Osteocyte (in vitro differentiated cells): Measurements from ENCODE around the gene PITPNC1. TPM values are rescaled to one million over a fixed set of nuclear protein-coding genes. Genes with fewer than 3 reads are reported as not detected.

Experiments
- DNase-seq: peaks from one replicate; pipeline ENCODE4 v3.0.0; 2021; ENCODE audit warnings: mixed read lengths; ENCODE audit not compliant: unreplicated experiment; ENCODE audit errors: extremely low spot score
- H3K27ac Mint-ChIP-seq: one replicate; pipeline ENCODE4 v1.8.0; 2021; ENCODE audit warnings: mild to moderate bottlenecking, mixed read lengths; ENCODE audit not compliant: unreplicated experiment
- H3K27me3 Mint-ChIP-seq: one replicate; pipeline ENCODE4 v1.8.0; 2021; ENCODE audit warnings: mixed read lengths; ENCODE audit not compliant: unreplicated experiment
- H3K36me3 Mint-ChIP-seq: one replicate; pipeline ENCODE4 v1.8.0; 2021; ENCODE audit warnings: mixed read lengths; ENCODE audit not compliant: unreplicated experiment
- H3K4me1 Mint-ChIP-seq: one replicate; pipeline ENCODE4 v1.8.0; 2021; ENCODE audit warnings: mixed read lengths; ENCODE audit not compliant: unreplicated experiment
- H3K4me3 Mint-ChIP-seq: one replicate; pipeline ENCODE4 v1.8.0; 2021; ENCODE audit warnings: mild to moderate bottlenecking, moderate library complexity, mixed read lengths; ENCODE audit not compliant: unreplicated experiment
- H3K9me3 Mint-ChIP-seq: one replicate; pipeline ENCODE4 v1.8.0; 2021; ENCODE audit warnings: mixed read lengths; ENCODE audit not compliant: unreplicated experiment
- CTCF ChIP-seq: fragments of 200-600 bp; sonication (generic); IDR thresholded peaks from 2 replicates; pipeline ENCODE4 v1.5.0; 2021; ENCODE audit warnings: antibody characterized with exemption, mild to moderate bottlenecking, moderate library complexity
- total RNA-seq: library from RNA; stranded (reverse); gene quantifications from 2 replicates; pipeline ENCODE4 v1.2.1, GENCODE V29; 2021

The PITPNC1 gene
- total RNA-seq, 1 donor from 2014 or later = 18.0 TPM

- no peaks in the 10 kb centered on the region for H3K27me3 Mint-ChIP-seq
- no peak for TF ChIP-seq CTCF
- no peak overlapping the region for H3K4me3 Mint-ChIP-seq
- no peaks in the 10 kb centered on the region for H3K4me1 Mint-ChIP-seq
- H3K36me3 Mint-ChIP-seq = no peaks in the 10 kb centered on the region
- no peak for DNase-seq
- H3K27ac Mint-ChIP-seq = no peak overlapping the region
- peaks cover 6% of the 10 kb centered on the region for H3K9me3 Mint-ChIP-seq
Observed at GRCh38 chr17:67518876-67519275, 141.8 kb downstream of the PITPNC1 start.

GRCh38 chr17:67519801-67520251 is 142.7 kb downstream of the PITPNC1 start:
- H3K27ac Mint-ChIP-seq = no peak overlapping the region
- no peaks in the 10 kb centered on the region for H3K36me3 Mint-ChIP-seq
- H3K27me3 Mint-ChIP-seq = no peaks in the 10 kb centered on the region
- TF ChIP-seq CTCF = no peak
- no peak overlapping the region for H3K4me3 Mint-ChIP-seq
- peaks cover 6% of the 10 kb centered on the region for H3K9me3 Mint-ChIP-seq
- DNase-seq = no peak
- no peaks in the 10 kb centered on the region for H3K4me1 Mint-ChIP-seq

- no peaks in the 10 kb centered on the region for H3K27me3 Mint-ChIP-seq
- no peaks in the 10 kb centered on the region for H3K36me3 Mint-ChIP-seq
- TF ChIP-seq CTCF = no peak
- H3K4me1 Mint-ChIP-seq = no peaks in the 10 kb centered on the region
- no peak overlapping the region for H3K4me3 Mint-ChIP-seq
- no peak overlapping the region for H3K27ac Mint-ChIP-seq
- H3K9me3 Mint-ChIP-seq = peaks cover 6% of the 10 kb centered on the region
- DNase-seq = no peak
Observed at GRCh38 chr17:67520252-67520906, 143.3 kb downstream of the PITPNC1 start.

- H3K36me3 Mint-ChIP-seq = no peaks in the 10 kb centered on the region
- no peaks in the 10 kb centered on the region for H3K4me1 Mint-ChIP-seq
- H3K27me3 Mint-ChIP-seq = no peaks in the 10 kb centered on the region
- no peak overlapping the region for H3K27ac Mint-ChIP-seq
- TF ChIP-seq CTCF = no peak
- DNase-seq = no peak
- H3K9me3 Mint-ChIP-seq = peaks cover 6% of the 10 kb centered on the region
- H3K4me3 Mint-ChIP-seq = no peak overlapping the region
Observed at GRCh38 chr17:67520916-67521774, 144.1 kb downstream of the PITPNC1 start.

- no peak for TF ChIP-seq CTCF
- no peak overlapping the region for H3K27ac Mint-ChIP-seq
- no peaks in the 10 kb centered on the region for H3K36me3 Mint-ChIP-seq
- no peaks in the 10 kb centered on the region for H3K4me1 Mint-ChIP-seq
- H3K27me3 Mint-ChIP-seq = no peaks in the 10 kb centered on the region
- peaks cover 6% of the 10 kb centered on the region for H3K9me3 Mint-ChIP-seq
- H3K4me3 Mint-ChIP-seq = no peak overlapping the region
- DNase-seq = no peak
Observed at GRCh38 chr17:67521775-67522069, 144.6 kb downstream of the PITPNC1 start.
